ENCODE results near the gene MOB3C. TPM values are rescaled to one million over a fixed set of nuclear protein-coding genes. Genes with fewer than 3 reads are reported as not detected.

MOB3C gene
- total and polyA plus RNA-seq, 2 donors (not counting 1 experiment from before 2014, with no cell fraction given) = 9.1 to 14.9 TPM

DNA sequence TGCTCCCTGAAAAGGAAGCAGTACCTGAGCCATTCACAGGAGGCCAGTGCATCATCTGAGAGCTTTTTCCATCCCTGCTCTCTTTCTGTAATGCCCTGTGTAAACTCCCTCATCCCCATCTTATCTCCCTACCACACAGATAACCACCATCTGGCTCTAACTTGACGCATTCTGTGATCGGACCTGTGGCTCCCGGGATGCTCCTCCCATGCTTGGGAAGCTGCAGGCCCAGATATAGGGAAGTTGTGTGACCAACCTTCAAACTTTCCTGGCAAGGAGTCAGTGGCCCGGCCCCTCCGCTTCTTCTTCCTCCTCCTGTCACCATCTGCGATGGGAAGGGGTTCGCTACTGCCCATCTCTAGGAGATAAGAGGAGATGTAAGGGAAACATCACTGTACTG lies 33.6 kb downstream of the MOB3C start:
- Histone ChIP-seq H3K27me3 (ENCODE audit: control insufficient read depth, insufficient read depth, low read length) (no peaks in the 10 kb centered on the region), H3K36me3 (ENCODE audit: control insufficient read depth, insufficient read depth, low read length) (peaks cover 2% of the 10 kb centered on the region), H3K9ac (ENCODE audit: insufficient read depth, low read length) (no peak overlapping the region), H2AFZ (ENCODE audit: low read length) (no peak overlapping the region), H3K4me3 (replicated peaks in 1 of 4; ENCODE audit: control extremely low read depth in 1 of 4, insufficient read depth in 1 of 4, low read depth in 3 of 4, low read length in 4 of 4) (no peak overlapping the region), H3K4me2 (ENCODE audit: extremely low read depth, insufficient read depth, low read length) (no peak overlapping the region), H4K20me1 (ENCODE audit: control insufficient read depth, extremely low read depth, insufficient read depth, low read length) (no peaks in the 10 kb centered on the region), H3K79me2 (ENCODE audit: control insufficient read depth, insufficient read depth, low read length) (no peaks in the 10 kb centered on the region), H3K27ac (ENCODE audit: insufficient read depth, low read length) (no peak overlapping the region), H3K4me1 (ENCODE audit: control insufficient read depth, extremely low read depth, insufficient read depth, low read length) (no peaks in the 10 kb centered on the region), H3K9me3 (ENCODE audit: control insufficient read depth, insufficient read depth, low read depth, low read length) (no peaks in the 10 kb centered on the region)
- TF ChIP-seq EZH2 (IDR thresholded peaks at IDR 0.05; ENCODE audit: low read length, missing control alignments) (no peak), CTCF (conservative IDR thresholded peaks at IDR 0.05 in 1 of 2, IDR thresholded peaks at IDR 0.05 in 1 of 2; ENCODE audit: low read depth in 1 of 2, low read length in 2 of 2) (no peak)
- no peak for DNase-seq (ENCODE audit: low read depth in 2 of 2)

DNA sequence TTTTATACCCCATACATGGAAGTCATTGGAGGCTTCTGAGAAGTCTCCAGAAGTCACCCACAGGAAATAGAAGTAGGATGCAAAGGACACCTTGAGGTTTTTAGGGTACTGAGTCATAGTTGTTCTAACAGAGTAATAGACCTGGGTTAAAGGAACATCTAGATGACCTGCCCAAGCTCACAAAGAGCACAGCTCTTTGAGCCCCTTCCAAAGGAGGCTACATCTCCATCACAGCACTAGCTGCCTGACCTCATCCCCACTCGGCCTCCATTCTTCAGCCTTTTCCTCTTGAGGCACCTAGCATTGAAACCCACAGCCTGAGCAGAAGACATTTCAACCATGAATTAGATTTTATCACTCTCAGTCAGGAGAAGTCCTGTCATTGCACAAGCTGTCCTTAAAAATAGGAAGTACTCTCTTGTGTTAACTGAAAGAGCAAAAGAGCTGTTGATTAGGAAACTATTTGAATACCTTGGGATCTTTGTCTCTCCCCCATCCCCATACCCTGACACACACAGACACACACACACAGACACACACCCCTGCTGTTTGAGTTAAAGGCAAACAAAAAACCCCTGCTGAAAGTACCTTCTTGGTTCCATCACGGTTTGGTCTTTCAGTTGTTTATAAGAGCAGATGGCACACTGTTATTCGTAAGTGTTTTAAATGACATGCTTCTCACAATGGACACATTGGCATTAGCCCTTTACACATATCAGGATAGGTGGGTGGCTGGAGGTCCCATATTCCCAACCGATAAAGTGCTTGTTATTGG lies 34.7 kb downstream of the MOB3C start:
- Histone ChIP-seq H3K4me1 (ENCODE audit: control insufficient read depth, extremely low read depth, insufficient read depth, low read length) (no peaks in the 10 kb centered on the region), H3K4me3 (replicated peaks in 1 of 4; ENCODE audit: control extremely low read depth in 1 of 4, insufficient read depth in 1 of 4, low read depth in 3 of 4, low read length in 4 of 4) (no peak overlapping the region), H3K36me3 (ENCODE audit: control insufficient read depth, insufficient read depth, low read length) (peaks cover 2% of the 10 kb centered on the region), H3K9me3 (ENCODE audit: control insufficient read depth, insufficient read depth, low read depth, low read length) (no peaks in the 10 kb centered on the region), H2AFZ (ENCODE audit: low read length) (no peak overlapping the region), H3K4me2 (ENCODE audit: extremely low read depth, insufficient read depth, low read length) (no peak overlapping the region), H3K79me2 (ENCODE audit: control insufficient read depth, insufficient read depth, low read length) (no peaks in the 10 kb centered on the region), H3K27ac (ENCODE audit: insufficient read depth, low read length) (no peak overlapping the region), H3K27me3 (ENCODE audit: control insufficient read depth, insufficient read depth, low read length) (no peaks in the 10 kb centered on the region), H4K20me1 (ENCODE audit: control insufficient read depth, extremely low read depth, insufficient read depth, low read length) (no peaks in the 10 kb centered on the region), H3K9ac (ENCODE audit: insufficient read depth, low read length) (no peak overlapping the region)
- DNase-seq (ENCODE audit: low read depth in 2 of 2) = no peak
- TF ChIP-seq EZH2 (IDR thresholded peaks at IDR 0.05; ENCODE audit: low read length, missing control alignments) (no peak), CTCF (conservative IDR thresholded peaks at IDR 0.05 in 1 of 2, IDR thresholded peaks at IDR 0.05 in 1 of 2; ENCODE audit: low read depth in 1 of 2, low read length in 2 of 2) (no peak)

GRCh38 chr1:46580140-46580903 lies 36.3 kb downstream of the MOB3C start:
- Histone ChIP-seq H3K79me2 (ENCODE audit: control insufficient read depth, insufficient read depth, low read length) (no peaks in the 10 kb centered on the region), H3K4me1 (ENCODE audit: control insufficient read depth, extremely low read depth, insufficient read depth, low read length) (no peaks in the 10 kb centered on the region), H2AFZ (ENCODE audit: low read length) (no peak overlapping the region), H3K36me3 (ENCODE audit: control insufficient read depth, insufficient read depth, low read length) (peaks cover 3% of the 10 kb centered on the region), H3K9ac (ENCODE audit: insufficient read depth, low read length) (no peak overlapping the region), H4K20me1 (ENCODE audit: control insufficient read depth, extremely low read depth, insufficient read depth, low read length) (no peaks in the 10 kb centered on the region), H3K4me3 (replicated peaks in 1 of 4; ENCODE audit: control extremely low read depth in 1 of 4, insufficient read depth in 1 of 4, low read depth in 3 of 4, low read length in 4 of 4) (no peak overlapping the region), H3K4me2 (ENCODE audit: extremely low read depth, insufficient read depth, low read length) (no peak overlapping the region), H3K27ac (ENCODE audit: insufficient read depth, low read length) (no peak overlapping the region), H3K27me3 (ENCODE audit: control insufficient read depth, insufficient read depth, low read length) (no peaks in the 10 kb centered on the region), H3K9me3 (ENCODE audit: control insufficient read depth, insufficient read depth, low read depth, low read length) (no peaks in the 10 kb centered on the region)
- TF ChIP-seq EZH2 (IDR thresholded peaks at IDR 0.05; ENCODE audit: low read length, missing control alignments) (no peak), CTCF (conservative IDR thresholded peaks at IDR 0.05 in 1 of 2, IDR thresholded peaks at IDR 0.05 in 1 of 2; ENCODE audit: low read depth in 1 of 2, low read length in 2 of 2) (no peak)
- DNase-seq (ENCODE audit: low read depth in 2 of 2) = no peak

Measured in fibroblast of lung (primary cell).